Caco-2 (cell line): ENCODE results near the gene KIAA0408. TPM values are rescaled to one million over a fixed set of nuclear protein-coding genes. Genes with fewer than 3 reads are reported as not detected.

Source experiments
- BruUV-seq: library from RNA; stranded (reverse); fragments of 400-500 nt; replicated peaks from 2 replicates; lab custom pipeline; 2021; lab: Mats Ljungman, UMichigan
- CTCF ChIA-PET: fragments of 300-600 bp; sonication (Branson Sonifier 250); formaldehyde crosslinking; loops from one replicate; lab custom pipeline; 2022; ENCODE audit warnings: antibody characterized with exemption; lab: Charles Lee
- POLR2A ChIA-PET: fragments of 300-600 bp; sonication (Branson Sonifier 250); formaldehyde crosslinking; loops from one replicate; lab custom pipeline; 2022; ENCODE audit warnings: antibody characterized with exemption; lab: Charles Lee
- DNase-seq, 2 experiments: peaks; one replicate each; pipeline versions ENCODE4 v3.0.0 to v3.0.0-alpha.2; 2020 to 2022
- H3K27me3 ChIP-seq: replicated peaks from 2 replicates; pipeline ENCODE4 v1.6.0; 2011; ENCODE audit warnings: low read length; ENCODE audit not compliant: control insufficient read depth, insufficient read depth
- H3K36me3 ChIP-seq: 2 replicates; pipeline ENCODE4 v1.5.1; 2011; ENCODE audit warnings: low read length; ENCODE audit not compliant: control insufficient read depth, insufficient read depth
- H3K4me1 ChIP-seq: fragments of 250-450 bp; sonication (Bioruptor Pico); 2 replicates; pipeline ENCODE4 v1.5.1; 2020; ENCODE audit warnings: mild to moderate bottlenecking
- H3K4me3 ChIP-seq: 2 replicates; pipeline ENCODE4 v1.5.1; 2011; ENCODE audit warnings: low read depth, mild to moderate bottlenecking, control low read depth, low read length
- H3K9me3 ChIP-seq: fragments of 250-450 bp; sonication (Bioruptor Pico); 2 replicates; pipeline ENCODE4 v1.5.1; 2020; ENCODE audit warnings: mild to moderate bottlenecking, moderate library complexity
- H3K27ac Mint-ChIP-seq: one replicate; pipeline ENCODE4 v1.8.0; 2022; ENCODE audit warnings: mixed read lengths; ENCODE audit not compliant: unreplicated experiment
- H3K27me3 Mint-ChIP-seq: one replicate; pipeline ENCODE4 v1.8.0; 2022; ENCODE audit warnings: mixed read lengths; ENCODE audit not compliant: insufficient read depth, unreplicated experiment
- H3K36me3 Mint-ChIP-seq: one replicate; pipeline ENCODE4 v1.8.0; 2022; ENCODE audit warnings: mild to moderate bottlenecking, mixed read lengths; ENCODE audit not compliant: insufficient read depth, unreplicated experiment
- H3K4me1 Mint-ChIP-seq: one replicate; pipeline ENCODE4 v1.8.0; 2022; ENCODE audit warnings: low read depth, mixed read lengths; ENCODE audit not compliant: unreplicated experiment
- H3K4me3 Mint-ChIP-seq: one replicate; pipeline ENCODE4 v1.8.0; 2022; ENCODE audit warnings: mild to moderate bottlenecking, moderate library complexity, mixed read lengths; ENCODE audit not compliant: unreplicated experiment
- H3K9me3 Mint-ChIP-seq: one replicate; pipeline ENCODE4 v1.8.0; 2022; ENCODE audit warnings: mixed read lengths; ENCODE audit not compliant: unreplicated experiment
- CTCF ChIP-seq, 2 experiments: fragments of 200-600 bp in 1 of 2; IDR thresholded peaks; 1 replicate in 1 of 2; 2 replicates in 1 of 2; pipeline versions ENCODE4 v1.5.1 to v1.8.0; 2011 to 2022; ENCODE audit warnings: antibody characterized with exemption in 1 of 2, control low read depth in 1 of 2, inconsistent platforms in 1 of 2, low read depth in 1 of 2, low read length in 1 of 2, mild to moderate bottlenecking in 1 of 2, moderate library complexity in 1 of 2; ENCODE audit not compliant: insufficient read depth in 1 of 2, severe bottlenecking in 1 of 2, unreplicated experiment in 1 of 2
- intact Hi-C: fragments of 100-400 bp; cut with micrococcal nuclease; formaldehyde crosslinking; loops from one replicate; pipeline ENCODE4 v1.10.0; 2022; ENCODE audit not compliant: unreplicated experiment
- total RNA-seq: library from RNA; stranded (reverse); gene quantifications from 2 replicates; pipeline ENCODE4 v1.2.3, GENCODE V29; 2022

KIAA0408 gene
- total RNA-seq, 1 experiment from 2014 or later = not detected

GRCh38 chr6:127475135-127475822 lies 16.1 kb upstream of the KIAA0408 start:
- no peaks in the 10 kb centered on the region for H3K4me1 Mint-ChIP-seq
- H3K9me3 ChIP-seq = no peaks in the 10 kb centered on the region
- no peaks in the 10 kb centered on the region for H3K36me3 Mint-ChIP-seq
- H3K4me1 ChIP-seq = no peaks in the 10 kb centered on the region
- no peaks in the 10 kb centered on the region for H3K9me3 Mint-ChIP-seq
- no peak overlapping the region for H3K4me3 ChIP-seq
- no peaks in the 10 kb centered on the region for H3K36me3 ChIP-seq
- CTCF ChIA-PET = no interaction called here
- peaks cover 9% of the 10 kb centered on the region for H3K27me3 Mint-ChIP-seq
- DNase-seq = no peak
- POLR2A ChIA-PET = no interaction called here
- no peak for TF ChIP-seq CTCF (IDR thresholded peaks at IDR 0.05; ENCODE audit: insufficient read depth in 1 of 2, low read depth in 1 of 2, low read length in 1 of 2, severe bottlenecking in 1 of 2, unreplicated experiment in 1 of 2)
- BruUV-seq = no TSS peak
- no peaks in the 10 kb centered on the region for H3K27me3 ChIP-seq
- H3K27ac Mint-ChIP-seq = no peak overlapping the region
- intact Hi-C loops = no loop called here
- no peak overlapping the region for H3K4me3 Mint-ChIP-seq

- no TSS peak for BruUV-seq
- no peak for TF ChIP-seq CTCF (IDR thresholded peaks at IDR 0.05; ENCODE audit: insufficient read depth in 1 of 2, low read depth in 1 of 2, low read length in 1 of 2, severe bottlenecking in 1 of 2, unreplicated experiment in 1 of 2)
- H3K27ac Mint-ChIP-seq = no peak overlapping the region
- no peaks in the 10 kb centered on the region for H3K27me3 ChIP-seq
- intact Hi-C loops = no loop called here
- no peak overlapping the region for H3K4me3 ChIP-seq
- H3K36me3 ChIP-seq = no peaks in the 10 kb centered on the region
- H3K36me3 Mint-ChIP-seq = no peaks in the 10 kb centered on the region
- H3K9me3 Mint-ChIP-seq = no peaks in the 10 kb centered on the region
- no peak for DNase-seq
- H3K9me3 ChIP-seq = no peaks in the 10 kb centered on the region
- no peak overlapping the region for H3K4me3 Mint-ChIP-seq
- no peaks in the 10 kb centered on the region for H3K4me1 Mint-ChIP-seq
- CTCF ChIA-PET = no interaction called here
- no peaks in the 10 kb centered on the region for H3K4me1 ChIP-seq
- H3K27me3 Mint-ChIP-seq = peaks cover 3% of the 10 kb centered on the region
- POLR2A ChIA-PET = no interaction called here
These were observed 12.4 kb upstream of the KIAA0408 start for GRCh38 chr6:127471379-127472255.

- Mint-ChIP-seq H3K36me3 (no peaks in the 10 kb centered on the region), H3K27ac (no peak overlapping the region), H3K27me3 (peaks cover 3% of the 10 kb centered on the region), H3K9me3 (no peaks in the 10 kb centered on the region), H3K4me3 (no peak overlapping the region), H3K4me1 (no peaks in the 10 kb centered on the region)
- H3K4me3 ChIP-seq = no peak overlapping the region
- H3K9me3 ChIP-seq = no peaks in the 10 kb centered on the region
- DNase-seq = no peak
- H3K36me3 ChIP-seq = no peaks in the 10 kb centered on the region
- ChIA-PET POLR2A (no interaction called here), CTCF (no interaction called here)
- no TSS peak for BruUV-seq
- TF ChIP-seq CTCF (IDR thresholded peaks at IDR 0.05; ENCODE audit: insufficient read depth in 1 of 2, low read depth in 1 of 2, low read length in 1 of 2, severe bottlenecking in 1 of 2, unreplicated experiment in 1 of 2) = no peak
- intact Hi-C loops = no loop called here
- no peaks in the 10 kb centered on the region for H3K4me1 ChIP-seq
- no peaks in the 10 kb centered on the region for H3K27me3 ChIP-seq
These were observed 9.7 kb upstream of the KIAA0408 start for GRCh38 chr6:127468936-127469335.
